H9 (cell line): ENCODE data around the gene ZNF8. TPM values are rescaled to one million over a fixed set of nuclear protein-coding genes. Genes with fewer than 3 reads are reported as not detected.

Experiments used
- DNase-seq: peaks from one replicate; pipeline ENCODE4 v3.0.0-alpha.2; 2017
- H2AFZ ChIP-seq: one replicate; pipeline ENCODE4 v1.6.1; 2013; ENCODE audit warnings: mild to moderate bottlenecking, low read length, control low read depth, moderate library complexity
- H2AK5ac ChIP-seq: 2 replicates; pipeline ENCODE4 v1.6.1; 2013; ENCODE audit warnings: low read length, control low read depth, mixed read lengths; ENCODE audit not compliant: insufficient read length
- H2BK120ac ChIP-seq: one replicate; pipeline ENCODE4 v1.6.1; 2013; ENCODE audit warnings: low read depth, mild to moderate bottlenecking, low read length, control low read depth, inconsistent platforms; ENCODE audit not compliant: poor library complexity, severe bottlenecking
- H2BK12ac ChIP-seq: 2 replicates; pipeline ENCODE4 v1.6.1; 2013; ENCODE audit warnings: low read length, control low read depth, mixed read lengths, low read depth; ENCODE audit not compliant: insufficient read length
- H2BK15ac ChIP-seq: 2 replicates; pipeline ENCODE4 v1.6.1; 2013; ENCODE audit warnings: low read depth, low read length, control low read depth
- H2BK20ac ChIP-seq: one replicate; pipeline ENCODE4 v1.6.1; 2013; ENCODE audit warnings: low read depth, mild to moderate bottlenecking, low read length, control low read depth, inconsistent platforms; ENCODE audit not compliant: poor library complexity, severe bottlenecking
- H2BK5ac ChIP-seq: 2 replicates; pipeline ENCODE4 v1.6.1; 2013; ENCODE audit warnings: low read length, control low read depth, mixed read lengths; ENCODE audit not compliant: insufficient read length
- H3K14ac ChIP-seq: 2 replicates; pipeline ENCODE4 v1.6.1; 2013; ENCODE audit warnings: low read length, control low read depth; ENCODE audit not compliant: insufficient read depth
- H3K18ac ChIP-seq: 2 replicates; pipeline ENCODE4 v1.6.1; 2013; ENCODE audit warnings: low read depth, mild to moderate bottlenecking, mixed read lengths, low read length, control low read depth; ENCODE audit not compliant: insufficient read length
- H3K23ac ChIP-seq: 2 replicates; pipeline ENCODE4 v1.6.1; 2013; ENCODE audit warnings: low read length, control low read depth, mixed read lengths, low read depth; ENCODE audit not compliant: insufficient read length
- H3K23me2 ChIP-seq: 2 replicates; pipeline ENCODE4 v1.6.1; 2013; ENCODE audit warnings: low read depth, mild to moderate bottlenecking, mixed read lengths, low read length, control low read depth; ENCODE audit not compliant: insufficient read length, poor library complexity, severe bottlenecking
- H3K27ac ChIP-seq: 2 replicates; pipeline ENCODE4 v1.5.1; 2013; ENCODE audit warnings: low read length, control low read depth, mixed read lengths, low read depth; ENCODE audit not compliant: insufficient read length
- H3K27me3 ChIP-seq: 2 replicates; pipeline ENCODE4 v1.6.1; 2013; ENCODE audit warnings: low read length, control low read depth, inconsistent platforms; ENCODE audit not compliant: insufficient read depth
- H3K4ac ChIP-seq: 2 replicates; pipeline ENCODE4 v1.6.1; 2013; ENCODE audit warnings: low read depth, mild to moderate bottlenecking, control low read depth, inconsistent platforms, low read length, moderate library complexity
- H3K4me1 ChIP-seq: 2 replicates; pipeline ENCODE4 v1.6.1; 2013; ENCODE audit warnings: low read length, control low read depth, inconsistent platforms; ENCODE audit not compliant: insufficient read depth
- H3K4me2 ChIP-seq: 2 replicates; pipeline ENCODE4 v1.6.1; 2013; ENCODE audit warnings: low read length, control low read depth, mixed read lengths; ENCODE audit not compliant: insufficient read length, insufficient read depth
- H3K56ac ChIP-seq: 2 replicates; pipeline ENCODE4 v1.6.1; 2013; ENCODE audit warnings: low read depth, mild to moderate bottlenecking, mixed read lengths, low read length, control low read depth; ENCODE audit not compliant: insufficient read length
- H3K79me1 ChIP-seq: 2 replicates; pipeline ENCODE4 v1.6.1; 2013; ENCODE audit warnings: low read depth, mild to moderate bottlenecking, moderate library complexity, low read length, control low read depth, inconsistent platforms; ENCODE audit not compliant: insufficient read depth, poor library complexity, severe bottlenecking
- H3K79me2 ChIP-seq: 2 replicates; pipeline ENCODE4 v1.6.1; 2013; ENCODE audit warnings: low read length, control low read depth, inconsistent platforms; ENCODE audit not compliant: insufficient read depth
- H3K9ac ChIP-seq: 2 replicates; pipeline ENCODE4 v1.6.1; 2013; ENCODE audit warnings: low read length, control low read depth, mixed read lengths; ENCODE audit not compliant: insufficient read length; ENCODE audit errors: extremely low read depth
- H3K9me3 ChIP-seq: one replicate; pipeline ENCODE4 v1.6.1; 2013; ENCODE audit warnings: low read depth, low read length, inconsistent platforms; ENCODE audit not compliant: control insufficient read depth
- H3T11ph ChIP-seq: one replicate; pipeline ENCODE4 v1.6.1; 2013; ENCODE audit warnings: mild to moderate bottlenecking, low read length, control low read depth, inconsistent platforms
- H4K20me1 ChIP-seq: one replicate; pipeline ENCODE4 v1.6.1; 2013; ENCODE audit not compliant: control insufficient read depth, insufficient read length, insufficient read depth
- H4K5ac ChIP-seq: 2 replicates; pipeline ENCODE4 v1.6.1; 2013; ENCODE audit warnings: low read depth, mild to moderate bottlenecking, mixed read lengths, low read length, control low read depth; ENCODE audit not compliant: insufficient read length
- H4K8ac ChIP-seq: replicated peaks from 2 replicates; pipeline ENCODE4 v1.6.1; 2013; ENCODE audit warnings: low read length, control low read depth, mixed read lengths, low read depth; ENCODE audit not compliant: insufficient read length
- H4K91ac ChIP-seq: 2 replicates; pipeline ENCODE4 v1.6.1; 2013; ENCODE audit warnings: low read depth, mild to moderate bottlenecking, moderate library complexity, mixed read lengths, low read length, control low read depth; ENCODE audit not compliant: insufficient read length
- H3K27ac Mint-ChIP-seq, 3 experiments: 2 replicates in 2 of 3; 3 replicates in 1 of 3; pipeline ENCODE4 v1.8.0; 2020 to 2021; ENCODE audit warnings: mixed read lengths in 3 of 3, mild to moderate bottlenecking in 1 of 3, moderate library complexity in 1 of 3
- H3K27me3 Mint-ChIP-seq: 2 replicates; pipeline ENCODE4 v1.8.0; 2021; ENCODE audit warnings: low read depth, mild to moderate bottlenecking, moderate library complexity, mixed read lengths
- H3K36me3 Mint-ChIP-seq, 3 experiments: 2 replicates in 2 of 3; 3 replicates in 1 of 3; pipeline ENCODE4 v1.8.0; 2020 to 2021; ENCODE audit warnings: low read depth in 3 of 3, mixed read lengths in 3 of 3; ENCODE audit not compliant: insufficient read depth in 1 of 3
- H3K4me1 Mint-ChIP-seq, 2 experiments: 2 replicates each; pipeline ENCODE4 v1.8.0; 2020; ENCODE audit warnings: mixed read lengths in 2 of 2
- H3K4me3 Mint-ChIP-seq, 2 experiments: 2 replicates in 1 of 2; 3 replicates in 1 of 2; pipeline ENCODE4 v1.8.0; 2020 to 2021; ENCODE audit warnings: mild to moderate bottlenecking in 2 of 2, mixed read lengths in 2 of 2, moderate library complexity in 1 of 2
- H3K9me3 Mint-ChIP-seq, 2 experiments: 2 replicates in 1 of 2; 3 replicates in 1 of 2; pipeline ENCODE4 v1.8.0; 2020; ENCODE audit warnings: mild to moderate bottlenecking in 2 of 2, mixed read lengths in 2 of 2, moderate library complexity in 1 of 2
- CTCF ChIP-seq: fragments of 200-600 bp; sonication (generic); conservative IDR thresholded peaks from 3 replicates; pipeline ENCODE4 v1.8.0; 2021; ENCODE audit warnings: antibody characterized with exemption, mild to moderate bottlenecking
- WGBS: extraction: QIAGEN DNeasy Blood & Tissue Kit; methylation state at CpG from one replicate; pipeline ENCODE4 v1.1.7; 2013; ENCODE audit warnings: missing lambda C conversion rate, low lambda C conversion rate, mixed read lengths; ENCODE audit not compliant: insufficient read length; ENCODE audit errors: extremely low coverage; 5-methylcytosine and 5-hydroxymethylcytosine counted together
- total RNA-seq: library from RNA; stranded (reverse); gene quantifications from 2 replicates; pipeline ENCODE4 v1.2.1, GENCODE V29; 2021

Gene ZNF8
- total RNA-seq, 1 experiment from 2014 or later: 17.3 TPM

- Histone ChIP-seq H2BK15ac (no peak overlapping the region), H3K27ac (no peak overlapping the region), H3K56ac (no peak overlapping the region), H2BK12ac (no peak overlapping the region), H4K20me1 (no peaks in the 10 kb centered on the region), H3K27me3 (no peaks in the 10 kb centered on the region), H3K9ac (no peak overlapping the region), H4K8ac (no peak overlapping the region), H3K23me2 (peaks cover 4% of the 10 kb centered on the region), H3K9me3 (no peaks in the 10 kb centered on the region), H3K4me2 (peak overlapping the region; percentile 66), H2AFZ (no peak overlapping the region), H3T11ph (no peak overlapping the region), H2BK5ac (no peak overlapping the region), H4K5ac (no peak overlapping the region), H2BK120ac (no peak overlapping the region), H3K4ac (no peak overlapping the region), H3K79me1 (no peaks in the 10 kb centered on the region), H2AK5ac (no peak overlapping the region), H3K79me2 (no peaks in the 10 kb centered on the region), H3K14ac (no peak overlapping the region), H3K23ac (no peak overlapping the region), H2BK20ac (no peak overlapping the region), H3K4me1 (no peaks in the 10 kb centered on the region), H4K91ac (no peak overlapping the region), H3K18ac (no peak overlapping the region)
- Mint-ChIP-seq H3K4me3 (peak overlapping the region; percentile 99), H3K27ac (peak overlapping the region; percentile 3 to 77 (median 60); a peak in 5 of 7 replicates), H3K4me1 (peaks cover 13 to 17% of the 10 kb centered on the region in 2 experiments), H3K9me3 (no peaks in the 10 kb centered on the region), H3K27me3 (peaks cover 1% of the 10 kb centered on the region; the same call in 1 of the 2 replicates), H3K36me3 (peaks cover 22 to 57% (median 36%) of the 10 kb centered on the region in 3 experiments; a peak in 6 of 7 replicates)
- WGBS: no CpG with 5 or more reads among the region's 7 CpGs
- no peak for TF ChIP-seq CTCF
- DNase-seq: no peak
These were observed 26.0 kb downstream of the ZNF8 start for GRCh38 chr19:58304748-58305064.
